Breast epithelium (tissue), 3 donors: Measurements from ENCODE around the gene RELL1.

Experiments used
- POLR2AphosphoS5 ChIP-seq, 3 donors: sonication (generic); formaldehyde crosslinking; IDR thresholded peaks; one replicate each; pipeline ENCODE4 v1.6.1; 2017; ENCODE audit warnings: antibody characterized with exemption in 3 of 3
- TF ChIP-seq, protein P1 (sequence below), 3 donors: fragments of 450-650 bp; IDR thresholded peaks; one replicate each; pipeline ENCODE4 v1.5.1; 2016 to 2017; ENCODE audit warnings: antibody characterized with exemption in 3 of 3, mild to moderate bottlenecking in 3 of 3, moderate library complexity in 3 of 3

DNA sequence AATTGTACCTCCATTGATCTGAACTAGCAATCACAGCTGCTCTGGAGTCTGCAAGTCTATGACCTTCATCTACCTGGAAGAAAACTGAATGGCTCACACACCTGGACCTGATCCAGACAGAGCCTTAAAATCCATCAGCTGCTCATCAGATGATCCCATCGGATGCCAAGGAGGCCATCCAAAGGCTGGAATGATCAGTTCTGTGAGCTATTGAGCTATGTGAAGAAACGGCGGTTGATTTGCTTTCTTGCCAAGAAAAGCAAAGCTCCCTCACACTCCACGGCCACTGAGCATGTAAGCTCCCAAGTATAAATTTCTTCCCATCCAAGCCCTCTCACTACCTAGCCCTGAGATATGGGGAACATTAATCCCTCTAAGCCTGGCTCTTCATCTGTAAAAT lies 63.1 kb downstream of the RELL1 start:
- TF ChIP-seq, protein P1, sequence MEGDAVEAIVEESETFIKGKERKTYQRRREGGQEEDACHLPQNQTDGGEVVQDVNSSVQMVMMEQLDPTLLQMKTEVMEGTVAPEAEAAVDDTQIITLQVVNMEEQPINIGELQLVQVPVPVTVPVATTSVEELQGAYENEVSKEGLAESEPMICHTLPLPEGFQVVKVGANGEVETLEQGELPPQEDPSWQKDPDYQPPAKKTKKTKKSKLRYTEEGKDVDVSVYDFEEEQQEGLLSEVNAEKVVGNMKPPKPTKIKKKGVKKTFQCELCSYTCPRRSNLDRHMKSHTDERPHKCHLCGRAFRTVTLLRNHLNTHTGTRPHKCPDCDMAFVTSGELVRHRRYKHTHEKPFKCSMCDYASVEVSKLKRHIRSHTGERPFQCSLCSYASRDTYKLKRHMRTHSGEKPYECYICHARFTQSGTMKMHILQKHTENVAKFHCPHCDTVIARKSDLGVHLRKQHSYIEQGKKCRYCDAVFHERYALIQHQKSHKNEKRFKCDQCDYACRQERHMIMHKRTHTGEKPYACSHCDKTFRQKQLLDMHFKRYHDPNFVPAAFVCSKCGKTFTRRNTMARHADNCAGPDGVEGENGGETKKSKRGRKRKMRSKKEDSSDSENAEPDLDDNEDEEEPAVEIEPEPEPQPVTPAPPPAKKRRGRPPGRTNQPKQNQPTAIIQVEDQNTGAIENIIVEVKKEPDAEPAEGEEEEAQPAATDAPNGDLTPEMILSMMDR (IDR thresholded peaks at IDR 0.05): no peak
- TF ChIP-seq POLR2AphosphoS5 (IDR thresholded peaks at IDR 0.05): no peak
